ENCODE results near the gene SLC13A2. TPM values are rescaled to one million over a fixed set of nuclear protein-coding genes. Genes with fewer than 3 reads are reported as not detected.

The SLC13A2 gene
- total RNA-seq, 1 experiment from 2014 or later: not detected

- ChIA-PET POLR2A (ENCODE audit: low non-redundant PET) (interaction anchor here (0.6 kb wide), 1 partner anchor 770 kb away, joined by 3 read pairs; no protein-coding TSS in a partner anchor), CTCF (no interaction called here)
- H3K27me3 ChIP-seq (replicated peaks; ENCODE audit: insufficient read depth, low read depth, low read length, poor library complexity): peaks cover 16% of the 10 kb centered on the region
- BruUV-seq (replicated peaks): no TSS peak
- TF ChIP-seq EZH2 (IDR thresholded peaks at IDR 0.05; ENCODE audit: borderline replicate concordance, low read depth, low read length, poor library complexity, severe bottlenecking): no peak
- TF ChIP-seq, protein P1, sequence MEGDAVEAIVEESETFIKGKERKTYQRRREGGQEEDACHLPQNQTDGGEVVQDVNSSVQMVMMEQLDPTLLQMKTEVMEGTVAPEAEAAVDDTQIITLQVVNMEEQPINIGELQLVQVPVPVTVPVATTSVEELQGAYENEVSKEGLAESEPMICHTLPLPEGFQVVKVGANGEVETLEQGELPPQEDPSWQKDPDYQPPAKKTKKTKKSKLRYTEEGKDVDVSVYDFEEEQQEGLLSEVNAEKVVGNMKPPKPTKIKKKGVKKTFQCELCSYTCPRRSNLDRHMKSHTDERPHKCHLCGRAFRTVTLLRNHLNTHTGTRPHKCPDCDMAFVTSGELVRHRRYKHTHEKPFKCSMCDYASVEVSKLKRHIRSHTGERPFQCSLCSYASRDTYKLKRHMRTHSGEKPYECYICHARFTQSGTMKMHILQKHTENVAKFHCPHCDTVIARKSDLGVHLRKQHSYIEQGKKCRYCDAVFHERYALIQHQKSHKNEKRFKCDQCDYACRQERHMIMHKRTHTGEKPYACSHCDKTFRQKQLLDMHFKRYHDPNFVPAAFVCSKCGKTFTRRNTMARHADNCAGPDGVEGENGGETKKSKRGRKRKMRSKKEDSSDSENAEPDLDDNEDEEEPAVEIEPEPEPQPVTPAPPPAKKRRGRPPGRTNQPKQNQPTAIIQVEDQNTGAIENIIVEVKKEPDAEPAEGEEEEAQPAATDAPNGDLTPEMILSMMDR (conservative IDR thresholded peaks at IDR 0.05; ENCODE audit: low read depth, low read length): no peak
- no peak overlapping the region for H3K27ac ChIP-seq (ENCODE audit: low read depth, low read length, poor library complexity, severe bottlenecking)
- no peak overlapping the region for H3K4me3 ChIP-seq (ENCODE audit: low read depth, low read length, poor library complexity, severe bottlenecking)
- no peaks in the 10 kb centered on the region for H3K9me3 ChIP-seq (ENCODE audit: low read depth, low read length, poor library complexity, severe bottlenecking)
- no peaks in the 10 kb centered on the region for H3K4me1 ChIP-seq (ENCODE audit: insufficient read depth, low read length, poor library complexity, severe bottlenecking)
- no peak for DNase-seq (ENCODE audit: low spot score)
- no peaks in the 10 kb centered on the region for H3K36me3 ChIP-seq (ENCODE audit: insufficient read depth, low read length, poor library complexity, severe bottlenecking)
- intact Hi-C loops (cut with micrococcal nuclease; ENCODE audit: unreplicated experiment): no loop called here
These were observed 29.4 kb upstream of the SLC13A2 start for GRCh38 chr17:28443901-28444638.

DNA sequence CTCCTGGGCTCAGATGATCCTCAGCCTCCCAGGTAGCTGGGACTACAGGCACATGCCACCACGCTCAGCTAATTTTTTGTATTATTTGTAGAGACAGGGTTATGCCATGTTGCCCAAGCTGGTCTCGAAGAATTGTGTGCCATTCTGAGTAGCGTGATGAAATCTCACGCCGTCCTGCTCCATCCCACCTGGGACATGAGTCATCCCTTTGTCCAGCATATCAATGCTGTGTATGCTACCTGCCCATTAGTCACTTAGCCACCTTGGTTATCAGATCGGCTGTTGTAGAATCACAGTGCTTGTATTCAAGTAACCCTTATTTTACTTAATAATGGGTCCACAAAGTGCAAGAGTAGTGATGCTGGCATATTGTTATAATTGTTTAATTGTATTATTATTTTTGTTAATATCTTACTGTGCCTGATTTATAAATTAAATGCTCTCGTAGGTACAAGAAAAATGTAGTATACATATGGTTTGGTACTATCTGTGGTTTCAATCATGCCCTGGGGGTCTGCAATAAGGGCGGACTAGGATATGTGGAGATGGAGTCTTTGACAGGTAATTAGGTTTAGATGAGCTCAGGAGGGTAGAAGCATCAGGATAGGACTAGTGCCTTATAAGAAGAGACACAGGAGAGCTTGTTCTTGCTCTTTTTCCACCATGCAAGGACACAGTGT is 26.6 kb upstream of the SLC13A2 start:
- no peak overlapping the region for H3K27ac ChIP-seq (ENCODE audit: low read depth, low read length, poor library complexity, severe bottlenecking)
- BruUV-seq (replicated peaks): no TSS peak
- peaks cover 24% of the 10 kb centered on the region for H3K27me3 ChIP-seq (replicated peaks; ENCODE audit: insufficient read depth, low read depth, low read length, poor library complexity)
- CTCF ChIA-PET: no interaction called here
- TF ChIP-seq, protein P1 (conservative IDR thresholded peaks at IDR 0.05; ENCODE audit: low read depth, low read length): no peak
- no peak for TF ChIP-seq EZH2 (IDR thresholded peaks at IDR 0.05; ENCODE audit: borderline replicate concordance, low read depth, low read length, poor library complexity, severe bottlenecking)
- intact Hi-C loops (cut with micrococcal nuclease; ENCODE audit: unreplicated experiment): no loop called here
- no peak overlapping the region for H3K4me3 ChIP-seq (ENCODE audit: low read depth, low read length, poor library complexity, severe bottlenecking)
- H3K4me1 ChIP-seq (ENCODE audit: insufficient read depth, low read length, poor library complexity, severe bottlenecking): no peaks in the 10 kb centered on the region
- H3K9me3 ChIP-seq (ENCODE audit: low read depth, low read length, poor library complexity, severe bottlenecking): no peaks in the 10 kb centered on the region
- H3K36me3 ChIP-seq (ENCODE audit: insufficient read depth, low read length, poor library complexity, severe bottlenecking): no peaks in the 10 kb centered on the region
- no peak for DNase-seq (ENCODE audit: low spot score)
- POLR2A ChIA-PET (ENCODE audit: low non-redundant PET): no interaction called here

DNA sequence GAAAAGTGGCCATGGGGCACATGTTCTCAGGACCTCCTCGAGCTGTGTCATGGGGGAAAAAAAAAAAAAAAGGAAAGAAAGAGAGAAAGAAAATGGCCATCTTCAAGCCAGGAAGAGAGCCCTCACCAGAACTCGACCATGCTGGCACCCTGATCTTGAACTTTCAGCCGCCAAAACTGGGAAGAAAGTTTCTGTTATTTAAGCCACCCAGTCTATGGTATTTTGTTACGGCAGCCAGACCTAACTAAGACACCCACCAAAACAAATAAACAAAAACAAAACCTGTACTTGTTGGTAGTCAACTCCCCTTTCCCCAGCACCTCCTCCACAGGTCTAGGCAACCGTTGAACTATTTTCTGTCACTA is 26.1 kb upstream of the SLC13A2 start:
- no peak overlapping the region for H3K4me3 ChIP-seq (ENCODE audit: low read depth, low read length, poor library complexity, severe bottlenecking)
- no peaks in the 10 kb centered on the region for H3K36me3 ChIP-seq (ENCODE audit: insufficient read depth, low read length, poor library complexity, severe bottlenecking)
- no peaks in the 10 kb centered on the region for H3K4me1 ChIP-seq (ENCODE audit: insufficient read depth, low read length, poor library complexity, severe bottlenecking)
- ChIA-PET POLR2A (ENCODE audit: low non-redundant PET) (no interaction called here), CTCF (no interaction called here)
- peaks cover 24% of the 10 kb centered on the region for H3K27me3 ChIP-seq (replicated peaks; ENCODE audit: insufficient read depth, low read depth, low read length, poor library complexity)
- no peak for TF ChIP-seq EZH2 (IDR thresholded peaks at IDR 0.05; ENCODE audit: borderline replicate concordance, low read depth, low read length, poor library complexity, severe bottlenecking)
- TF ChIP-seq, protein P1 (conservative IDR thresholded peaks at IDR 0.05; ENCODE audit: low read depth, low read length): no peak
- H3K27ac ChIP-seq (ENCODE audit: low read depth, low read length, poor library complexity, severe bottlenecking): no peak overlapping the region
- no peaks in the 10 kb centered on the region for H3K9me3 ChIP-seq (ENCODE audit: low read depth, low read length, poor library complexity, severe bottlenecking)
- intact Hi-C loops (cut with micrococcal nuclease; ENCODE audit: unreplicated experiment): no loop called here
- no peak for DNase-seq (ENCODE audit: low spot score)
- no TSS peak for BruUV-seq (replicated peaks)

Data from A673 (cell line).